Activated CD8-positive, alpha-beta memory T cell treated with anti-CD3 and anti-CD28 coated beads for 1 hour (primary cell): ENCODE measurements around the gene RGS10.
A peak's percentile ranks its signal among the peaks of the same experiment; 100 is the strongest.
"Not testable (repeated sequence)": the region's sequence is repeated elsewhere in the genome, so short reads cannot be mapped to it uniquely, and the experiment has no call there.

Source experiments
- DNase-seq, 2 donors: peaks; one replicate each; pipeline ENCODE4 v3.0.0-alpha.2; 2020; ENCODE audit warnings: low read depth in 1 of 2; ENCODE audit errors: extremely low read depth in 1 of 2

The RGS10 gene, protein sequence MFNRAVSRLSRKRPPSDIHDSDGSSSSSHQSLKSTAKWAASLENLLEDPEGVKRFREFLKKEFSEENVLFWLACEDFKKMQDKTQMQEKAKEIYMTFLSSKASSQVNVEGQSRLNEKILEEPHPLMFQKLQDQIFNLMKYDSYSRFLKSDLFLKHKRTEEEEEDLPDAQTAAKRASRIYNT

DNA sequence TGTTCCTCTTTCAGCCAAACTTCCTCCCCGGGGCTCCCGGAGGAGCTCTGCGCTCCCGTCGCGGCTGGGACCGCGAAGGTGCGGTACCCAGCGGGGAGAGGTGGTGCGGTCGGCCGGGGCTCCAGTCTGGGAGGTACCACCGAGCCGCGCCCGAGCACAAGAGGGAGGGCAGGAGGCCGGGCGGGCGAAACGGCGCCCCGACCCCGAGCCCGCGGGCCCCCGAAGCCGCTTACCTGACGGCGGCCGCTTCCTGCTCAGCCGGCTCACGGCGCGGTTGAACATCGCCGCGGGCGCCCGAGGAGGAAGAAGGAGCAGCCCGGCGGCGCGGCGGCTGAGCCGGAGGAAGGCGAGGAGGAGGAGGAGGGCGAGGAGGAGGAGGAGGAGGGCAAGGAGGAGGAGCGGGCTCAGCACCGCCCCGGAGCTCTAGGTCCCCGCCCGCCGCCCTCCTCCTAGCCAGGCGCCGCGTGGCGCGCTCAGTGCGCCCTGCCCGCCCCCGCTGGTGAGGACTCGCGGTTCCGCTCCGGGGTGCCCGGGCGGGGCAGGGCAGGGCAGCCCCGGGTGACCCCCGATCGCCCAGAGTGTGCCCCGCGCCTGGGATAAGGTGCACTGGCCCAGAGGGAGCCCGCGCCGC is at the start of gene RGS10:
TSS of gene RGS10 (minus strand) at position 363 of the 631 bp plus-strand sequence. CDS start at position 282, 81 bp downstream.
- peak; percentile 60 to 76 for DNase-seq

DNA sequence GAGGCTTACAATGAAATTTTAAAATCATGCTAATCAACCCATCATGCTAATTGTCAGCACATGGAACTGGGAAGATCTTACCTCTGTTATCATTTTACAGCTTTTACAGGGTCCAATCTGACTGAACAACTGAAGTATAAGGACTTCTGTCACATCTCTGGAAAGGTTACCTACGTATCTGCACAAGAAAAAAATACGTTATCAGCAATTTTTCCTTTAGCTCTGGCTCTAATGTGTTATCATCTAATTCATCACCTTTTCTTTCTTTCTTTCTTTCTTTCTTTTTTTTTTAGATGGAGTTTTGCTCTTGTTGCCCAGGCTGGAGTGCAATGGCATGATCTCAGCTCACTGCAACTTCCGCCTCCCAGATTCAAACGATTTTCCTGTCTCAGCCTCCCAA is 45.6 kb upstream of the RGS10 start:
- DNase-seq: no peak

DNA sequence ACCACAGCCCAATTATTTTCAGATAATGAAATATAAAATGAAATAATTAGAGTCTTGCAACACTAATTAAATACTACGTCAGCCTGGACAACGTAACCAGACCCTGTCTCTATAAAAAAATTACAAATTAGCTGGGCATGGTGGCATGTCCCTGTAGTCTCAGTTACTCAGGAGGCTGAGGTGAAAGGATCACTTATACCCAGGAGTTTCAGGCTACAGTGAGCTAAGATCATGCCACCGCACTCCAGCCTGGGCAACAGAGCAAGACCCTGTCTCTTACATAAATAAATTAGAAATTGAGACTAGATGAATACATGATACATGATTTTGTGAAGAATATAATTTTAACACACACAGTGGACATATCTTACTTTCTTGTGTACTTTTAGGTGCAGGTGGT is 35.8 kb upstream of the RGS10 start:
- no peak for DNase-seq

DNA sequence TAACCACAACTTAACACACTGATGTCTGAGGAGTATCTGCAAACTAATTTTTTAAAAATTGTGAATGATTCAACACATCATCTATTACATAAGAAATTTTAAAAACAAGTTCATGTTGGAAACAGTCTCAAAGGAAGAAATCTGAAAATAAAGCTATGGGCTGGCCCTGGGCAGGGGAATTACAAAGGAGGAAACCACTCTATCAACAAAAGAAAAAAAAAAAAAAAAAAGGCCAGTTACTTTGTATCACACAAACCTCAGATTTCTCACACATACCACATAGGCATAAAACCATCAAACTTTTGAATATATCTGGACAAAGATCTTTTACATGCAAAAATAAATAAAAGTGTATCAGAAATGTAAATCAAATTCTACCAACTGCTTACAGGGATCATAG is 33.5 kb upstream of the RGS10 start:
- DNase-seq: no peak

DNA sequence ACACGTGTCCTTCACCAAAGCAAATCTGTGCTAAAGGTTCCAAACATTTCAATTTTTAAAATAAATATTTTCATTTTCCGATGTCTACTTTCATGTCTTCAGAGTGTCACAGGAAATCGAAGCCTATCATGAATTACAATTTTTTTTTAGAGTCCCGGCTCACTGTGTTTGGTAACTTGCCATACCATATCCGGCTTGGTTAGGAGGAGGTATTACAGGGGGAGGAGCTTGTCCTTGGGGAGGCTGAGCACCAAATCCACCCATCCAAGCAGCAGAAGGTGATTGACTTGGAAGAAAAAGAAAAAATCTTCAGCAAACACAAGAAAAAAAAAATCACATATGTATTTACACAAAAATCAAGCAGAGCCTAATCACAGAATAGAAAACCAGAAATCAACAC is 33.0 kb upstream of the RGS10 start:
- DNase-seq: no peak

DNA sequence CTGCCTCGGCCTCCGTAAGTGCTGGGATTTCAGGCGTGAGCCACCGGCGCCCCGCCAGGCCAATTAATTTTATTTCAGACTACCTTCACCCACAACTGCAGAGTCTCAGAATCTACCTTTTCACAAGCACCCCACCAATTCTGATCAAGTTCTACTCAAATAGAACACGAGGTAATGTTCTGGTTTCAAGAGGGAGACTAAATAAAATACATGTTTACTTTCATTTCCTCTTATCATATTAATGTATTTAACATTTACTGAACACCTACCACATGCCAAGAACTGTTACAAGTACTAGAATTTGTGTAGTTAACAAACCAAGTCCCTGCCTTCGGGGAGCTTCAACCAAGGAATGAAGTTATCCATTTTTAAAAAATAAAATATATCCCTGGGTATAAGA is 25.5 kb upstream of the RGS10 start:
- no peak for DNase-seq

DNA sequence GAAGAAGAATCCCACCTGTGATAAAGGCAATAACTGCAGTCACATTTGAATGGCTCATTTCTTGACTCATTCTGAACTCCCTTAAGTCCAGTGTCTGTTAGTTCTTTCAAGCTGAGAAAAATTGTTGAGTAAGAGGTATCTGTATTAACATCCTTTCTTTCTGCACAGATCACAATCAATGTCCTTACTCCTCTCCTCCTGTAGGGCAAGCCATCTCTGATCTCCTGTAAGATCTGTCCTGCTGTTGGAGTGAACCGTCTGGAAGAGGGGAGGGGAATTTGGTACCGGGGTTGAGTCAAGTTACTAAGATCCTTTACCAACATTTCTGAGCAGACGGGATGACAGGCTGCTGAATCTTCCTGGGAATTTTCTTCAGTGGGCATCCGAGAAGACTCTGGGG is 19.6 kb upstream of the RGS10 start:
- DNase-seq: no peak

DNA sequence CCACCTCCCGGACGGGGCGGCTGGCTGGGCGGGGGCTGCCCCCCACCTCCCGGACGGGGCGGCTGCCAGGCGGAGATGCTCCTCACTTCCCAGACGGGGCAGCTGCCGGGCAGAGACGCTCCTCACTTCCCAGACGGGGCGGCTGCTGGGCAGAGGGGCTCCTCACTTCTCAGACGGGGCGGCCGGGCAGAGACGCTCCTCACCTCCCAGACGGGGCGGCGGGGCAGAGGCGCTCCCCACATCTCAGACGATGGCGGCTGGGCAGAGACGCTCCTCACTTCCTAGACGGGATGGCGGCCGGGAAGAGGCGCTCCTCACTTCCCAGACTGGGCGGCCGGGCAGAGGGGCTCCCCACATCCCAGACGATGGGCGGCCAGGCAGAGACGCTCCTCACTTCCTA is 17.0 kb upstream of the RGS10 start:
- DNase-seq: not testable (repeated sequence)

DNA sequence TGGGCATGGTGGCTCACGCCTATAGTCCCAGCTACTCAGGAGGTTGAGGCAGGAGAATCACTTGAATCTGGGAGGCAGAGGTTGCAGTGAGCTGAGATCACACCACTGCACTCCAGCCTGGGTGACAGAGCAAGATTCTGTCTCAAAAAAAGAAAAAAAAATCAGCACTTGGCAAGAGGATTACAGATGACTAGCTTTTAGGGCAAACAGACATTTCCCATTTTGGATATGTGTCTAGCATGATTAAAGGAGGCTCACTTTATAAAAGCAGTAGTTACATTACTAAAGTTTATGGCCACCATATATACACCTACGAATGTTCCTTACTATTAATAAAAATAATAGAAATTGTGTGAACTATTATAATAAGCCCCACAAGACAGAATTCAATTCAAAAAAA is 13.6 kb upstream of the RGS10 start:
- not testable (repeated sequence) for DNase-seq

DNA sequence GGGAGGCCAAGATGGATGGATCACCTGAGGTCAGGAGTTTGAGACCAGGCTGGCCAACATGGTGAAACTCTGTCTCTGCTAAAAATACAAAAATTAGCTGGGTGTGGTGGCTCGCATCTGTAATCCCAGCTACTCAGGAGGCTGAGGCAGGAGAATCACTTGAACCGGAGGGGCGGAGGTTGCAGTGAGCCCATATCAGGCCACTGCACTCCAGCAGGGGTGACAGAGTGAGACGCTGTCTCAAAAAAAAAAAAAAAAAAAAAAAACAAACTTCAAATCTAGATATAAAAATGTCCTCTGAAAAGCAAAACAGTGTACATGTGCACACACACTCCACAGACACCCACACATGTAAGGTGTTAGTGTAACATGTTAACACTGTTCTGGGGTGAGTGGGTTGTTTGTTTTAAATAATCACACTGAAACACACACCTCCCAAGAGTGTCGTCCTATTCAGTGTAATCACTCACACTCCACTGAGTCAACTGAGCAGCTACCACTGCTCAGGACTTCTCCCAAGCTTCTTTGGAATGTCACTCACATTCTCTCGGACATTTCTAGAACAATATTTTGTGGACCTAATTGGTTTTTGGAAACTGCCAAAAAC is 12.8 kb upstream of the RGS10 start:
- no peak for DNase-seq

DNA sequence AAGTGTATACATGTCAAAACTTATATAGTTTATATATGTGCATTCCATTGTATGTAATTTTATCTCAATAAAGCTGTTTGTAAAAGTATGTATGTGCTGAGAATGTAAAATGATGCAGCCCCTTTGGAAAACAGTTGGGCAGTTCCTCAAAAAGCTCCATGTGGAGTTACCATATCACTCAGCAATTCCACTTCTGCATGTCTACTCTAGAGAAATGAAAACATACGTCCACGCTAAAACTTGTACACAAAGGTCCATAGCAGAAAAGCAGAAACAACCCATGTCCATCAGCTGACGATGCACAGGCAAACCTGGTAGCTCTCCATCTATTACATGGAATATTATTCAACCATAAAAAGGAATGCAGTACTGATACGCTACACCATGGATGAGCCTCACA is 8.3 kb upstream of the RGS10 start:
- no peak for DNase-seq

DNA sequence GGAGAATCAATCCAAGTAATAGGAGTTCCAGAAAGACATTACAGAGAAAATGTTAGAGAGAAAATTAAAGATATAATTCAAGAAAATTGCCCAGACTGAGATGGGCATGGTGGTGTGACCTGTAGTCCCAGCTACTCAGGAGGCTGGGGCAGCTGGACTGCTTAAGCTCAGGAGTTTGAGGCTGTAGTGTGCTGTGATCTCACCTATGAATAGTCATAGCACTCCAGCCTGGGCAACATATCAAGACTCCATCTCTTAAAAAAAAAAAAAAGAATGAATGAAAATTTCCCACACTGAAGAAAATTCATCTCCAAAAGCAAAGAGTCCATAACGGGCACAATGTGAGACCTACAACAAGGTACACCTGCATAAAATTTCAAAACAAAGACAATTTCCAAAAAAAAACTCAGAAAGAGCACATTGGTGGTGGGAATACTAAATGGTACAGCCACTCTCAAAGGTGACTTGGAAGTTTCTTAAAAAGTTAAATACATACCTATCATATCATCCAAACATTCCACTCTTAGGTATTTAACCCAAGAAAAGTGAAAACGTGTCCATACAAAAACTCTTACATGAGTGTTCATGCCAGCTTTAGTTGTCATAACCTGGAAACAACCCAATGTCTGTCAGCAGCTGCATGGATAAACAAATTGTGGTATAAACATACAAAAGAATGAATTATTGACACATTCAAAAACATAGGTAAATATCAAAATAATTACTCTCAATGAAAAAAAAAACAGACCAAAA is 6.9 kb upstream of the RGS10 start:
- DNase-seq: no peak

DNA sequence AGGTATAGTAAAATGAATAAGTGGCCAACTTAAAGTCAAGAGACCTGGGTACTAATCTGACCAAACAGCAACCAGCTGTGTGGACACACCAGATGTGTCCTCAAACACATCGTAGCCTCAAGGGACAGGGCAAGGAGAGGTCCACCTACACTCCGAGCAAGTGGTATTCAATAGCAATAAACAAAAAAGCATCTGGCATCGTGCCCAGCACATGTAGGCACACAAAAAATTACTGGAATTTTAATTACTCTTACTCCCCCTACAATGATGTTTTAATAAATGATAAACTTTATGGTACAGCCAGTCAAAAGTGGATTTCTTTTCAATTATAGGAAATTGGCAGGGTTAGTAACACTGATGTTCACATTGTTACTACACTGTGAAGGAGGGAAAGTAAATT is 3.5 kb upstream of the RGS10 start:
- DNase-seq: no peak

DNA sequence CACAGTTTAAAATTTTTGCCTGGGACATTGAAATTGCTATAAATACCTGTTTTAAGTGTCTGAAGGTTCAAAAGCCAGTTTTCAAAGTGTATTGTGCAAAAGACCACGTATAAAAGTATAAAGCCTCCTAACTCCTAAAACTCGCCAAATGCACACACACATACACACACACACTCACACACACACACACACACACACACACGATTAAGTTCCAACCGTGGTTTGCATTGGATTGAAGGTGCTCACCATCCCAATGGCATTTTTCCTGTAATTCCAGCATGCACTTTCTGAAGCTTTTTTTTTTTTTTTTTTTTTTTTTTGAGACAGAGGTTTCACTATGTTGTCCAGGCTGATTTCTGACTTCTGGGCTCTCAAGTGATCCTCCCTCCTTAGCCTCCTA is 2.8 kb upstream of the RGS10 start:
- DNase-seq: no peak

DNA sequence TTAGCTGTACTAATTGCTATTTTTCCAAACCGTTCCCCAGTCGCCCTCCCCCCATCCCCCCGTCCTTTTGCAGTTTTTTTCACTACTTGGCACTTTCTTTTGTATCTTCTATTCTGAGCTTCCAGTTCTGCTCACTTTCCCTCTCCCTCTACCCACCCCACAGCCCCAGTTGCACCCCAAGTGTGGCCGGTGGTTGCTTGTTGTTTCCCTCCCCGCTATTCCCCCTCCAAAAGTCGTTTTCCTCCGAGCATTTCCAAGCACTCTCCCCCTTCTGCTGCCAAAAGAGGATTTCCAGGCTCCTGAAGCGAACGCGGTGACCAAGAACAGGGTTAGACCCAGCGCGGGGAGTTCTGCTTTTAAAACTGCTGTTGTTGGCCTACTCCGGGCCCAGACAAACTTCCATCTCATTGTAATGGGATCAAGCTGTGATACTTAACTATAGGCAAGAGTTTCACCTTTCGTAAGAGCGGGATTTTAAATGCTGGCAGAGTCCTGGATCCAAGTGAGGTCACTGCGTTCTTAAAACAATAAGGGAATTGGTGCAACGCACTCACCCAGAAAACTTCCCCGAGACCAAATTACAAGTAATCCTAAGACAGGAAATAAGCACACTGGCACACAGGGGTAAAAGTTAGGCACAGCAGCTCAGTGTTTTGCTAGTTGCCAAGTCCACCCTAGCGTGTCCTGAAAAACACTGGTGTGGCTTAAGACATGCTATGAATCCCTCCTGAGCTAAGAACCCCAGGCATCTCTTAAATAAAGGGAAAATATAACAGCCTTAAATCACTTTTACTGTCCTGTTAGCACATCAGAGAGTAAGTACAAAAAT is 1.5 kb upstream of the RGS10 start:
- no peak for DNase-seq

DNA sequence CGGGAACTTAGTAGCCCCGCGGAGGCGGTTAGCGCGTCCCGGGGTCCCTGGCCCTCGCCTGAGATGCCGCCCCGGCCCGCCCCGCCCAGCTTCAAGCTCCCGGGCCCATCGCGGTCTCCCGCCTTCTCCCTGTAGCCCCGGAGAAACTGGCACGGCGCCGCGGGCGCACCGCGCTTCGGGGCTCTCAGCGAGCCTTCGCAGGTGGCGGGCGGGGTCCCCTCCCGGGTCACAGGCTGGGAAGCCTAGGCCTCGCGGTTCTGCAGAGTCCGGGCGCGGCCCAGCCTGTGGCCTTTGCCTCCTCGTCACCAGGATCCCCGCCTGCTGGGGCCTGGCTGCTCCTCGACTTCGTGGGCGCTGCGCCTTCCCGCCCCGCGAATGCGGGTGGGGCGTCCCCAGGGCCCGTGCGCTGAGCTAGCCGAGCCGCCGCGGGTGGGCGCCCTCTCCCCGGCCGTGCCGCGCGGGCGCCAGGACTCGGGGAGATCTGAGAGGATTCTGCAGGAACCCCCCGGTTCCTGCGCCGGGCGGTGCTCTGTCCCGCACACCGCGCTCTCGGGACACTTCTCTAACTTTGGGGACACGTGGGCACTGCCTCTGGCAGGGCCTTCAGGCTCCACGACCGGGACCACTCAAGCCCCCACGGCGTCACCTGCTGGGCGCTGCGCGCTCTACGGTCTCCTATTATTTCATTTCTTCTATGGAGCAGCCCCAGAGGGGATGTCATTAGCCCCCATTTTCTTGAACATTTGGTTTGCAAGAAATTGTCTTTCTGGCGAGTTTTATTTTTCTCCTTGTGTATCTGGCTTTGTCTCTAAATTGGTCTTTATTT is 682 bp upstream of the RGS10 start:
- peak in 1 of 2 donors; percentile 45 for DNase-seq

DNA sequence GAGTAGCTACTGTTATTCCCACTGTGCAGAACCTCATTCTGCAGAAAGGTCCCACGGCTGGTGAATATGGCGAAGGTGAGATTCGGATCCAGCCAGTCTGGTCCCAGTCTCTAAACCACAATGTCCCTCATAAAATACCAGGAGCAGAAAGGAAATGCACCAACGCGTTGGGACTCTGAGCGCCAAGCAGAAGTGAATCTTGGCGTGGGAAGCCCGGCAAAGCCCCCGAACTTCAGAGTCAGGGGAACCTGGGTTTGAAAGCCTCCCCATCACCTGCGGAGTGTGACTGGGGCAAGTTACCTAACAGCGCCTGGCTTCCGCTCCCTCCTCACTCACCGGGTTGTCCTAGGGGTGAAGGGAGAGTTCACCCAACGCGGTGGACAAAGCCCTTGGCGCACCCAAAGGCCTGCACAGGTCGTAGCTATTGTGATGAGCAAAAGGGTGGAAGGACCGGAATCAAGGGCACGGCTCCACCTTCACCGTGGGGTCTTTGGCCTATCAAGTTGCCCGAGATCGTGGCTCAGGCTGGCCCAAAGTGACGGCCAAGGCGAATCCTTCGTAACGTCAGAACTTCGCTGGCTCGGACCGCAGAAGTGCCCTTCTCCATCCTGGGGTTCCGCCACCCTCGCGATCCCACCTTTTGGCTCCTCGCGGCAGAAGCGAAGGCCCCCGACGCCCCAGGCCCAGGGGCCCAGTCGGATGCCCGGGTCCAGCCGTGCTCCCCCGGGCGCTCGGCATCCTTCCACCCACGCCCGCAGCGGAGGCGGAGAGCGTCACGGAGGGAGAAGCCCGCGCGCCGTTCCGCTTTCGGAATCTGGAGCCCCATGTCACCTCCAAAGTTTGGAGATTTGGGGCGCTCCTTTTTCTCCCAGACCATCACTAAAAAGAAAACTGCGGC is 811 bp downstream of the RGS10 start:
- peak in 1 of 2 donors; percentile 40 for DNase-seq

DNA sequence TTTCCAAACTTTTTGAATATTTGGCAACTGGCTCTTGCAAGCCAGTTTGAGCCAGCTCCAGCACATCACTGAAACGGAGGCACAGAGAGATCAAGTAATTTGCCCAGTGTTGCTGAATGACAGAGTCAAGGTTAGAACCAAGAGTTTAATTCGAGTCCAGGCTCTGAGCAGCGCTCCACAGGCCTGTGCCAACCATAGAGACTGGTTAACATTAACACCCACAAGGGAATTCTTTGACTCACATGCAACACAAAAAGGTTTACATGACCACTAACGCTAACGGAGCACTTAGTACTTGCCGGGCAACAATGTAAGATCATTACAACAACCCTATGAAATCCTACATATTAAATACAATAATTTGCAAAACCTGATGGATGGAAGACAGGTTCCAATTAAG is 1.5 kb downstream of the RGS10 start:
- DNase-seq: no peak

DNA sequence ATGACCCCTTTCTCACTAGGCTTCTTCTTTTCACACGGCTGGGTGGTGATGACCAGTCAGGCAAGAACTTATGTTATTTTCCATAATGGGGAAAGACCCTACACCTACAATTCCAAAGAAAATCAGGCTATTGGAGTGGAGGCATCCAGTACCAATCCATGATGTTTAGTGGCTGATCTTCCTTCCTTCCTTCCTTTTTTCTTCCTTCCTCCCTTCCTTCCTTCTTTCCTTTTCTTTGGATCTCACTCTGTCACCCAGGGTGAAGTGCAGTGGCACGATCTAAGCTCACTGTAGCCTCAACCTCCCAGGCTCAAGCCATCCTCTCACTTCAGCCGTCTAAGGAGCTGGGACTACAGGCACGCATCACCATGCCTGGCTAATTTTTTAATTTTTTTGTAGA is 2.5 kb downstream of the RGS10 start:
- DNase-seq: no peak
